GM21825 (cell line): ENCODE data around the gene TRIM31.
"Not testable (repeated sequence)": the region's sequence is repeated elsewhere in the genome, so short reads cannot be mapped to it uniquely, and the experiment has no call there.

Experiments used
- ATAC-seq: cut with Tn5 transposase; IDR thresholded peaks from one replicate; pipeline ENCODE4 v1.9.1; 2021; ENCODE audit warnings: mild to moderate bottlenecking, moderate library complexity; ENCODE audit not compliant: unreplicated experiment

TRIM31 gene

GRCh38 chr6:30118691-30119090, 5.8 kb upstream of the TRIM31 start:
- not testable (repeated sequence) for ATAC-seq

- no peak for ATAC-seq
Observed at GRCh38 chr6:30116724-30117123, 3.8 kb upstream of the TRIM31 start.

- no peak for ATAC-seq
Observed at GRCh38 chr6:30113841-30114240, 951 bp upstream of the TRIM31 start.

- no peak for ATAC-seq
Observed at GRCh38 chr6:30112402-30112994, 392 bp downstream of the TRIM31 start.

GRCh38 chr6:30111266-30111856, 1.5 kb downstream of the TRIM31 start:
- ATAC-seq, result no peak

- ATAC-seq, result no peak
Observed at GRCh38 chr6:30104661-30105060, 8.2 kb downstream of the TRIM31 start.

- no peak for ATAC-seq
Observed at GRCh38 chr6:30103872-30104179, 9.1 kb downstream of the TRIM31 start.

- no peak for ATAC-seq
Observed at GRCh38 chr6:30102970-30103871, 9.7 kb downstream of the TRIM31 start.

- ATAC-seq, result no peak
Observed at GRCh38 chr6:30102414-30102969, 10.4 kb downstream of the TRIM31 start.

- ATAC-seq, result peak; percentile 66
Observed at GRCh38 chr6:30101444-30102413, 11.2 kb downstream of the TRIM31 start.

- ATAC-seq, result no peak
Observed at GRCh38 chr6:30100585-30101443, 12.1 kb downstream of the TRIM31 start.

GRCh38 chr6:30100154-30100553, 12.7 kb downstream of the TRIM31 start:
- ATAC-seq, result no peak

GRCh38 chr6:30097902-30098768, 14.8 kb downstream of the TRIM31 start:
- no peak for ATAC-seq

GRCh38 chr6:30096829-30097228, 16.1 kb downstream of the TRIM31 start:
- no peak for ATAC-seq

- ATAC-seq, result no peak
Observed at GRCh38 chr6:30093951-30094661, 18.8 kb downstream of the TRIM31 start.

- no peak for ATAC-seq
Observed at GRCh38 chr6:30092852-30093543, 19.9 kb downstream of the TRIM31 start.

- ATAC-seq, result no peak
Observed at GRCh38 chr6:30091577-30092381, 21.1 kb downstream of the TRIM31 start.
